PC-9 (cell line): ENCODE data around the gene BTG4. TPM values are rescaled to one million over a fixed set of nuclear protein-coding genes. Genes with fewer than 3 reads are reported as not detected.

Experiments
- BruUV-seq: library from RNA; stranded (reverse); fragments of 400-500 nt; replicated peaks from 2 replicates; lab custom pipeline; 2021; lab: Mats Ljungman, UMichigan
- CTCF ChIA-PET: fragments of 300-600 bp; sonication (Branson Sonifier 250); formaldehyde crosslinking; loops from one replicate; lab custom pipeline; 2022; ENCODE audit warnings: antibody characterized with exemption; lab: Charles Lee
- POLR2A ChIA-PET: fragments of 300-600 bp; sonication (Branson Sonifier 250); formaldehyde crosslinking; loops from one replicate; lab custom pipeline; 2022; ENCODE audit warnings: antibody characterized with exemption; ENCODE audit not compliant: unreplicated experiment; lab: Charles Lee
- DNase-seq, 2 experiments: peaks; one replicate each; pipeline versions ENCODE4 v3.0.0 to v3.0.0-alpha.2; 2015 to 2022; ENCODE audit warnings: mixed read lengths in 1 of 2
- H2AFZ ChIP-seq: fragments of 200-600 bp; sonication (generic); 2 replicates; pipeline ENCODE4 v1.8.1; 2017; ENCODE audit warnings: antibody characterized with exemption
- H3F3A ChIP-seq: fragments of 200-600 bp; sonication (generic); 2 replicates; pipeline ENCODE4 v1.8.1; 2017; ENCODE audit warnings: antibody characterized with exemption, mild to moderate bottlenecking, low read depth; ENCODE audit not compliant: insufficient read depth
- H3K27ac ChIP-seq: fragments of 200-600 bp; sonication (generic); 2 replicates; pipeline ENCODE4 v1.6.1; 2016; ENCODE audit warnings: mixed run types
- H3K27me3 ChIP-seq: fragments of 200-600 bp; sonication (generic); 2 replicates; pipeline ENCODE4 v1.6.1; 2016; ENCODE audit warnings: low read depth, mixed run types; ENCODE audit not compliant: insufficient read depth
- H3K36me3 ChIP-seq: fragments of 200-600 bp; sonication (generic); 2 replicates; pipeline ENCODE4 v1.6.1; 2016; ENCODE audit warnings: low read depth, mixed run types
- H3K4me1 ChIP-seq: fragments of 200-600 bp; sonication (generic); replicated peaks from 2 replicates; pipeline ENCODE4 v1.6.1; 2016; ENCODE audit warnings: mixed run types; ENCODE audit not compliant: insufficient read depth
- H3K4me2 ChIP-seq: fragments of 200-600 bp; sonication (generic); 2 replicates; pipeline ENCODE4 v1.6.1; 2017; ENCODE audit warnings: mixed run types
- H3K4me3 ChIP-seq: fragments of 200-600 bp; sonication (generic); 2 replicates; pipeline ENCODE4 v1.6.1; 2016; ENCODE audit warnings: mixed run types
- H3K79me2 ChIP-seq: fragments of 200-600 bp; sonication (generic); 2 replicates; pipeline ENCODE4 v1.6.1; 2017; ENCODE audit warnings: low read depth, mixed run types
- H3K9me2 ChIP-seq: fragments of 200-600 bp; sonication (generic); 2 replicates; pipeline ENCODE4 v1.8.1; 2017; ENCODE audit warnings: mild to moderate bottlenecking; ENCODE audit not compliant: insufficient read depth
- H3K9me3 ChIP-seq: fragments of 200-600 bp; sonication (generic); 2 replicates; pipeline ENCODE4 v1.8.1; 2016; ENCODE audit warnings: low read depth; ENCODE audit not compliant: insufficient read depth
- H4K20me1 ChIP-seq: fragments of 200-600 bp; sonication (generic); 2 replicates; pipeline ENCODE4 v1.8.1; 2017; ENCODE audit not compliant: insufficient read depth
- EZH2 ChIP-seq: fragments of 200-600 bp; sonication (generic); IDR thresholded peaks from 2 replicates; pipeline ENCODE4 v1.8.0; 2017; ENCODE audit warnings: antibody characterized with exemption, low read depth
- intact Hi-C: fragments of 100-400 bp; cut with micrococcal nuclease; formaldehyde crosslinking; loops from one replicate; pipeline ENCODE4 v1.10.0; 2022; ENCODE audit not compliant: unreplicated experiment
- total RNA-seq: library from RNA; stranded (reverse); gene quantifications from 2 replicates; pipeline ENCODE4 v1.2.3, GENCODE V29; 2021
- TF ChIP-seq, protein P1 (sequence below): fragments of 200-600 bp; sonication (generic); conservative IDR thresholded peaks from 2 replicates; pipeline ENCODE4 v1.6.1; 2017; ENCODE audit warnings: mixed run types, antibody characterized with exemption, mild to moderate bottlenecking, moderate library complexity

Gene BTG4
- total RNA-seq, 1 experiment from 2014 or later: not detected

DNA sequence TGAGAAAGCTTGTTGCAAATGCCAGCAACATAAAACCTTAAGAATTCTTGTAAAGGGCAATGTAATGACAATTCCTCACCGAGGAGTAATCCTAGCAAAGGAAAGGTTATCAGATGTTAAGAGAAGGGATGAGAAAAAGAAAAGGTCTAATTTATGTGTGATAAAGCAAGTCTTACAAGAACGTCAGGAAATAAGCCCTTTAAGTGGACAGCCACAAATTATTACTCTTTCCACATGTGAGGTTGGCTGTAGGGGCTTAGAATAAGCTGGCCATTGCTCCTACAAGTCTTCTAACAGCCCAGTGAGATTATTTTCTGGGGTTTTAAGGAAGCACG, 37.6 kb upstream of the BTG4 start:
- intact Hi-C loops: no loop called here
- no peak for DNase-seq
- Histone ChIP-seq H3K27me3 (no peaks in the 10 kb centered on the region), H3K4me3 (no peak overlapping the region), H3K9me3 (0 out of 2 replicates have a peak, but pooled peaks cover 4% of the 10 kb centered on the region), H3F3A (peaks cover 9% of the 10 kb centered on the region; the same call in 1 of the 2 replicates), H3K36me3 (no peaks in the 10 kb centered on the region), H3K4me2 (no peak overlapping the region), H3K4me1 (peaks cover 13% of the 10 kb centered on the region), H3K9me2 (0 out of 2 replicates have a peak, but pooled peaks cover 6% of the 10 kb centered on the region), H3K79me2 (no peaks in the 10 kb centered on the region), H2AFZ (no peak overlapping the region), H4K20me1 (no peaks in the 10 kb centered on the region), H3K27ac (no peak overlapping the region)
- BruUV-seq: no TSS peak
- ChIA-PET CTCF (no interaction called here), POLR2A (no interaction called here)
- TF ChIP-seq, protein P1, sequence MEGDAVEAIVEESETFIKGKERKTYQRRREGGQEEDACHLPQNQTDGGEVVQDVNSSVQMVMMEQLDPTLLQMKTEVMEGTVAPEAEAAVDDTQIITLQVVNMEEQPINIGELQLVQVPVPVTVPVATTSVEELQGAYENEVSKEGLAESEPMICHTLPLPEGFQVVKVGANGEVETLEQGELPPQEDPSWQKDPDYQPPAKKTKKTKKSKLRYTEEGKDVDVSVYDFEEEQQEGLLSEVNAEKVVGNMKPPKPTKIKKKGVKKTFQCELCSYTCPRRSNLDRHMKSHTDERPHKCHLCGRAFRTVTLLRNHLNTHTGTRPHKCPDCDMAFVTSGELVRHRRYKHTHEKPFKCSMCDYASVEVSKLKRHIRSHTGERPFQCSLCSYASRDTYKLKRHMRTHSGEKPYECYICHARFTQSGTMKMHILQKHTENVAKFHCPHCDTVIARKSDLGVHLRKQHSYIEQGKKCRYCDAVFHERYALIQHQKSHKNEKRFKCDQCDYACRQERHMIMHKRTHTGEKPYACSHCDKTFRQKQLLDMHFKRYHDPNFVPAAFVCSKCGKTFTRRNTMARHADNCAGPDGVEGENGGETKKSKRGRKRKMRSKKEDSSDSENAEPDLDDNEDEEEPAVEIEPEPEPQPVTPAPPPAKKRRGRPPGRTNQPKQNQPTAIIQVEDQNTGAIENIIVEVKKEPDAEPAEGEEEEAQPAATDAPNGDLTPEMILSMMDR: no peak
- no peak for TF ChIP-seq EZH2

DNA sequence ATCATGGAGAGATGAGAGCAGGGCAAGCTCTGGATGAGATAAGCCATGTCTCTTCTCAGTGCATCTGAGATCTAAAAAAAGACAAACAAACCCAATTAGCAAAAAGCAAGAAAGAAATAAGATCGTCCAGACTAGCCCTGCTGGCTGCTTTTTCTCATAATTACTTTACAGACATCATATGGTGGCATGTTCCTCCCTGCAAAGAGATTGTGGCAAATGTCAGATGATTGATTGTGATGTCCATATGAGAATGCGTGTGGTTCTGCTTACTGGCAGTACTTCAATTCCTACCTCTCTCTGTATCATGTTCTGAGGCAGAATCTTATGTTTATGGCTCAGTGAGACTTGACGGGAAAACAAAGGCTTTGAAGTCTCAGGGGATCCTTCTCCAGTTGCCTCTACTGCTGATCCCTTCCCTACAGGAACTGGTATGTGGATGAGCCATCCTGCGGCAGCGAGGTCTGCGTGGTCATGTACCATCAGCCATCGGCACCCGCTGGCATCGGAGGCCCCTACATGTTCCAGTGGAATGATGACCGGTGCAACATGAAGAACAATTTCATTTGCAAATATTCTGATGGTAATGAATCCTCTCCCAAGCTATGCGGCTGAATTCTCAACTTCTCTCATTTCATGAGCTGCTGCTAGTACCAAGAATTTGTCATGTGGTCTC, 37.1 kb upstream of the BTG4 start:
- no peaks in the 10 kb centered on the region for H3K79me2 ChIP-seq
- no TSS peak for BruUV-seq

GRCh38 chr11:111548525-111548924, 36.3 kb upstream of the BTG4 start:
- CTCF ChIA-PET: no interaction called here
- no TSS peak for BruUV-seq
- POLR2A ChIA-PET: no interaction called here
- no peaks in the 10 kb centered on the region for H3F3A ChIP-seq
- intact Hi-C loops: no loop called here
- no peak for DNase-seq
- peaks cover under 1% of the 10 kb centered on the region; the same call in 1 of the 2 replicates for H3K4me1 ChIP-seq
- no peaks in the 10 kb centered on the region for H3K27me3 ChIP-seq
- H3K36me3 ChIP-seq: no peaks in the 10 kb centered on the region
- TF ChIP-seq, protein P1: no peak
- no peak for TF ChIP-seq EZH2
- 0 out of 2 replicates have a peak, but pooled peaks cover 4% of the 10 kb centered on the region for H3K9me3 ChIP-seq
- H2AFZ ChIP-seq: no peak overlapping the region
- no peak overlapping the region for H3K4me3 ChIP-seq
- H3K27ac ChIP-seq: no peak overlapping the region
- H3K79me2 ChIP-seq: no peaks in the 10 kb centered on the region
- H3K4me2 ChIP-seq: no peak overlapping the region
- H3K9me2 ChIP-seq: 0 out of 2 replicates have a peak, but pooled peaks cover 6% of the 10 kb centered on the region
- no peaks in the 10 kb centered on the region for H4K20me1 ChIP-seq

More for the DNA sequence above, 37.1 kb upstream of the BTG4 start:
- Histone ChIP-seq H2AFZ (no peak overlapping the region), H3K27me3 (no peaks in the 10 kb centered on the region), H4K20me1 (no peaks in the 10 kb centered on the region), H3K36me3 (no peaks in the 10 kb centered on the region), H3K9me2 (0 out of 2 replicates have a peak, but pooled peaks cover 6% of the 10 kb centered on the region), H3K9me3 (0 out of 2 replicates have a peak, but pooled peaks cover 4% of the 10 kb centered on the region), H3K4me3 (no peak overlapping the region), H3K4me2 (no peak overlapping the region), H3K27ac (no peak overlapping the region), H3K4me1 (peaks cover 8% of the 10 kb centered on the region), H3F3A (peaks cover 7% of the 10 kb centered on the region; the same call in 1 of the 2 replicates)
- no peak for TF ChIP-seq EZH2
- TF ChIP-seq, protein P1: no peak
- intact Hi-C loops: no loop called here
- DNase-seq: no peak
- ChIA-PET POLR2A (no interaction called here), CTCF (no interaction called here)
